ENCODE results near the gene ADAMTS16.

Gene ADAMTS16

DNA sequence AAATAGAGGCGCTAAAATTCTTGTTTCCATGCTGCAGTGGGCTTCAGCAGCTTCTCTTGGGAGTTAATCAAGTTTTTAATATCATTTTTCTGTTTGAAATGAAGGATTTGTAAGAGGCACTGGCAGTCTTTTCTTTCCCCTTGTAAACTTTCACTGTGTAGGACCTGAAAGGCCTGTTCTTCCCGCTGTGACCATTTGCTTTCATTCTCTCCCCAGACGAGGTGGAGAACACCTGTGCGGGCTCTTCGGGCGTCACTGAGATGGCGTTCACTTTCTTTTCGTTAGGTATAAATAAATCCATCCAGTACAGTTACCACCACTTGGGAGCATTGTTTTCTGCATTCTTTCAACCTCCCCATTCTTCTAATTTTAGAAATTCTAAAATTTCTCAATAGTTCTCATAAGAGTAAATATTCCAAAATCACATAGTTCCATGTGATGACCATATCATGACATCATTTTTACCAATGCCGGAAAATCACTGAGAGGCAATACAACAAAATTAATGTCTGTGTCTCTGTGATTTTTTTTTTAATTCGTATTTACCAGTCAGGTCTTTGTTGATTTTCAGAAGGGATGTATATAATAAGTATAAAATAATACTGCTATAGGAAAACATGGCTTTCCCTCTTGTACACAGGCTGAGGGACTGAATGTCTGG lies 150.7 kb downstream of the ADAMTS16 start:
- DNase-seq, result no peak

DNA sequence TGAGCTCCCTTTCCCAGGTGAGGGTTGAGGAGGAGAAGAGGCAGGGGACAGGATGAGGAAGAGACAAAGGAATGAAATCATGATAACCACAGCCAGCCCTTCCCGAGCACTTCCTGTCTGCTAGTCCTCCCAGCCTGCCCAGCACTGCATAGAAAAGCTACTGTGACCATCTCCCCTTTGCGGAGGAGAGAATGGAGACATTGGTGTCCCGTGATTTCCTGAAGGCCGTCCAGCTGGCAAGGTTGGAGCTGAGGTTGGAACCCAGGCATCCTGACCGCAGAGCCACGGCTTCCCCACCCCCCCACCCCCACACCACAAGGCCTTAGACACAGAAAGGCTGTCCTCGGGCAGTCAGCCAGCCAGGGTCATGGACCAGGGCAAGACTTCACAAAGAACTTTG lies 151.2 kb downstream of the ADAMTS16 start:
- DNase-seq, result no peak

DNA sequence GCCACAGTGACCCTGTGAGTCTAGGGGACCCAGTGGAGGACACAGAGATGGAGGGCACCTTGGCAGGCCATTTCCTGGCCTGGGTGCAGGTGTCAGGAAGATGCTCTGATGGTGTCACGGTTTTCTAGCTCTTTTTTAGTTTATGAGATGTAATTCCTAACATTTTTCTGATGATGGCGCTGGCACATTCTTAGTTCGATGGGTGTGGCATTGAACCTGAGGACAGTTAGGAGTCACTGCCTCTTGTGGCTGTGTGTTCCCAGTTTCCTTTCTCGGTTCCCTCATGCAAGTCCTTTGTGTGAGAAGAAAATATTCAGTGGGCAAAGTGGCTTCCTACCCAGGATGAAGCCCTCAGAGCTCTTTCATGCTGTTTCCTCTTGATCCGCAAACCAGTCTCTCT lies 152.9 kb downstream of the ADAMTS16 start:
- no peak for DNase-seq

DNA sequence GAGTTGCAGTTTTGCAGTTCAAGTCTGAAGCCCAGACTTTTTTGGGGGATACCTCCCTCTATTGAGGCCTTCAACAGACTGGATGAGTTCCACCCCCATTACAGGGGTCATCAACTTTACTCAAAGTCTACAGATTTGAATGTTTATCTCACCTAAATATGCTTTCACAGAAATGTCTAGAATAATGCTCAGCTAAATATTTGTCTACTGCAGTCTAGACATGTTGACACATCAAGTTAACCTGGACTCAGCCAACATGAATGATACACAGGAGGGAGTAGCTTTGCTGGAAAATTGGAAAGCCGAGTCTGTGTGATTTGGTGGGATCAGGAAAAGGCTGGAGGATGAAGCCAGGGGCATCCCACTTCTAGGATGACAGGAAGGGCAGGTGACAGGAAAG lies 154.3 kb downstream of the ADAMTS16 start:
- no peak for DNase-seq

DNA sequence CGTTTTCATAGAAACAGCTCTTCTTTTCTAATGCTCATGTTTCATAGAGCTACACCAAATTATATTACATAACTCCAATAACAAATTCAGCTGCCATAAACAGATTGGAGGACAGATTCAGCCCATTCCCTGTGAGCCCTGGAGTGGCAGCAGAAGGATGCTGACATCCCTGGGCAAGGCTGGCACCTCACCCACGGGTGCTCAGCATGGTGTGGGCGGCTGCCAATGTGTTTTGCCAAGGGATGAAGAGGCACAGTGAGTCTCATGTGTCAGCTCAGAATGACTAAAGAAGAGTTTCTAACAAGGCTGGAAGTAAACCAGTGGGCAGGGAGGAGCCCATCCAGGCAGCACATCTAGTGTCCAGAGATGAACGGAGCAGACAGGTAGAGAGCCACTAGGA lies 155.2 kb downstream of the ADAMTS16 start:
- DNase-seq, result no peak

DNA sequence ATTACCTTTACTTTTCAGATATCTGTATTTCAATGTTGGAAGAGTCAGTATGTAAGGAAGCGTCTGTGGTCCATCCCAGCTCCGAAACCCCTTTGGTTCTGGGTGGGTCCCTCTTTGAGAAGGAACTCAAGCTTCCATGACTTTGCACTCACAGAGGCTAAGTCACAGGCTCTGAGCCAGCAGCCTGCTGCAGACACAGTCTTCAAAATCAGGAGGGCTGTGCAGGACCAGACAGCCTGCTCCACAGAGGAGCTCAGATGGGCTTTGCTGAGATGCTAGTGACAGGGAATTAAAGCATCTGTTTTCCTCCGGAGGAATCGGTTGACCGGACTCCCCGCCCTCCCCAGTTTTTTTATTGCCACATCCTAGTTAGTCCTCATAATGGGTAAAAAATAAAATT lies 155.9 kb downstream of the ADAMTS16 start:
- no peak for DNase-seq

DNA sequence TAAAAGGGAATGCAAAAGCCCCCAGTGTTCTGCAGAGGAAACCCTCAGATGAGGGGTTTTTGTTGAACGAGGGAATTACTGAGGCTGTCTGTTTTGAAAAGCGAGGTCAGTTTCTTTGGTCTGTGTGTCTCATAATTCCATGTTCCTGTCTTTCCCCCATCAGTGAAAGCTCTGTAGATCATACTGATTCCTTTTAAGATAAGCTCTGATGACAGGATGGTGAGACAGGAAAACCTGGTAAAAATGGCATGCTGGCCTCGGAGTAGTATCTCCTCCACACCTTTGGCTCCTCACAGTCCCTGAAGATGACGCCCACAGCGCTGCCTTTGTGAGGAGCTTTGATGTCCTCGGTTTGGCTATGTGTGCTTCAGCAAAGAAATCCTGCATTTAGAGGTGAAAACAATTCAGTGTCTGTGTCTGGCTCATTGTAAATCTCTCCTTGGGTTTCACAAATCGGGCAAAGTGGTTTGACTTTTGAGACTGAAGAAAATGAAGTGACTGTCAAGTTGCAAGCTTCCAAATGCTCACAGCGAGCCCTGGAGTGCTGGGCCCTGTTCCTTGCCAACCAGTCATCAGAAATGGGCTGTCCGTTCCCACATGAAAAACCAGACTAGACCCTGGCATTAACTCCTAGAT lies 157.4 kb downstream of the ADAMTS16 start:
- no peak for DNase-seq

DNA sequence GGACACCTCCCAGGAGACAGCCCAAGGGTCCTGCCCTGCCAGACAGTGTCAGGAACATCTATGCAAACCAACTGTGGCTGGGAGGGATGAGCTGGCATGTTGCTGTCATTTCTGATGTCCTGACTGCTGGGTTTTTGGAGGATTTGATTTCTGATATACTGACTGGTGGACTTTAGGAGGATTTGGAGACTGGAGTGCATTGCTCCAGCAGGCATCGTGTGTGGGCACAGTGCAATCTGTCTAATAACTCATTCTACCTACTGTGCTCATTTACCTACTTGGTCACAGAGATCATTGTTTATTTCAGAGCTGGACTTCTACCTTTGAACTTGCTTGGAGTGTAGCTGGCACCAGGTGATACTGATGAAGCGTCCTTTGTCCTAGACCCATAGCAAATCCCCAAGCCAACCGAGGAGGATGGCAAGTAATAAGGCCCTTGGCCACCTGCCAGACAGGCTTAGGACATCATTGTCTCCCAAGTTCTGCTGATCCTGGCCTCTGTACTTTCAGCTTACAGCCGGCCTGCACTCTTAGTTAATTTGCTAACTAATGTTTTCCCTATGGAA lies 158.0 kb downstream of the ADAMTS16 start:
- no peak for DNase-seq

DNA sequence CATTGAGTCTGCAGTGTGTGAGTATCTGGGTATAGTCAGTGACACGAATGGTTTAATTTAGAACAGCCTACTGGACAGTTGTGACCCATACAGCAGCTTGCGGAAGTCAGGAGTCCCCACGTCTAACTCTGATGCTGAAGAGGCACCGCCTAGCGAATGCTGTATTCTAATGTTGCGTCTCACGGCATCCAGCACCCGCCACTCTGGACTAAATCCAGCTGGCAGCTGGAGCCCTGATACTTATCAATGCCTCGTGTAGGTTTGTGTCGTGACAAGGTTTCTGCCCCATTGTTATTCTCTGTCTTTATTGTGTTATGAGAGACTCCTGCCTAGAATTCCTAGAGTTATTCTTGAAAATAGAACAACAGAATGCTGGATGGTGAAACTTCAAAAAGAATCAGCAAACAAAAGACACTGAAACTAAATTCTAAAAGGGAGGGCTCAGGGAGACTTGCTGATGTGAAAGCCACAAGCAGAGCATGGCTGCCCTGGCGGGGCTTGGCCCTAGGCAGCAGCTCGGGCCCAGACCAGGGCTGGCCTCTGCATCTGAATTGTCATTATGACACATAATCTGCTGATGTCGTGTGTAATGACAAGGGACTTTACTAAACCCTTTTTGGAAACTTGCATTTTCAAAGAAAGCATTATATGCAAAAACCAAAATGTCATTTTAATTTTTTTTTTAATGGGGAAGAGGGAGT lies 158.9 kb downstream of the ADAMTS16 start:
- no peak for DNase-seq

DNA sequence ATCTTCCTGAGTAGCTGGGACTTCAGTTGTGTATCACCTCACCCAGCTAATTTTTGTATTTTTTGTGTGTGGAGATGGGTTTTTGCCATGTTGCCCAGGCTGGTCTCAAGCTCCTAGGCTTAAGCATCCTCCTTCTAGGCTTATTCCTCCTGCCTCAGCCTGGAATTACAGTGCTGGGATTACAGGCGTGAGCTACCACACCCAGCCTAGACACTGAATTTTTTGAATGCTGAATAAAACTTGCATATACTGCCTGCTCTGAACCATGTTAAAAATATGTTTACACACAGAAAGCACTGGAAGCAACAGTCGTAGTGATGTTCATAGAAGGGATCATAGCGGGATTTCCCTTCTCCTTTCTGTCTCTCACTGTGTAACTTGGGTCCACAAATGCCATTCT lies 161.0 kb downstream of the ADAMTS16 start:
- no peak for DNase-seq

DNA sequence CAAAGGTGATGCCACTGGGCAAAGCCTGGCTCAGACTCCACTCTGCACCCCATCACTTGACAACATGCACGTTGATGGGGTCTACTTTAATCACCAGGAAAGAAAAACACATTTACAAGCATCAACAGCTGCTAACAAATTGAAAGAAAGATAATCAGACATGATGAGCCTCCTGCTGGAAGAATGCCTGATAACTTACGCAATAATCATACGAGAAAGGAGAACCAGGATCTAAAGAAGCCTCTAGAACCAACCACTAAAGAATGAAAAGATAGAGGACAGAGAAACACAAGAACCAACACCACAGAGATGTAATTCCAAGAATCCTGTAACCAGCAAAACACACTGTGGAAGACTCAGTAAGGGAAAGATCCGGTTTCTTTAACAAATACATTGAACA lies 162.1 kb downstream of the ADAMTS16 start:
- DNase-seq, result no peak

DNA sequence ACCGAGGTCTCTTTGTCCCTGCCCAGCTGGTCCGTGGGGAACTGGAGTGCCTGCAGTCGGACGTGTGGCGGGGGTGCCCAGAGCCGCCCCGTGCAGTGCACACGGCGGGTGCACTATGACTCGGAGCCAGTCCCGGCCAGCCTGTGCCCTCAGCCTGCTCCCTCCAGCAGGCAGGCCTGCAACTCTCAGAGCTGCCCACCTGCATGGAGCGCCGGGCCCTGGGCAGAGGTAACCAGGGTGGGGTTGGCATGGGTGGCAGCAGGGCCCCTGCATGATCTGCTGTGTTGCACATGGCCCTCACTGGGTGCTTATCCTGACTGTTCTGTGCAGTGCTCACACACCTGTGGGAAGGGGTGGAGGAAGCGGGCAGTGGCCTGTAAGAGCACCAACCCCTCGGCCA lies 163.1 kb downstream of the ADAMTS16 start:
- no peak for DNase-seq

DNA sequence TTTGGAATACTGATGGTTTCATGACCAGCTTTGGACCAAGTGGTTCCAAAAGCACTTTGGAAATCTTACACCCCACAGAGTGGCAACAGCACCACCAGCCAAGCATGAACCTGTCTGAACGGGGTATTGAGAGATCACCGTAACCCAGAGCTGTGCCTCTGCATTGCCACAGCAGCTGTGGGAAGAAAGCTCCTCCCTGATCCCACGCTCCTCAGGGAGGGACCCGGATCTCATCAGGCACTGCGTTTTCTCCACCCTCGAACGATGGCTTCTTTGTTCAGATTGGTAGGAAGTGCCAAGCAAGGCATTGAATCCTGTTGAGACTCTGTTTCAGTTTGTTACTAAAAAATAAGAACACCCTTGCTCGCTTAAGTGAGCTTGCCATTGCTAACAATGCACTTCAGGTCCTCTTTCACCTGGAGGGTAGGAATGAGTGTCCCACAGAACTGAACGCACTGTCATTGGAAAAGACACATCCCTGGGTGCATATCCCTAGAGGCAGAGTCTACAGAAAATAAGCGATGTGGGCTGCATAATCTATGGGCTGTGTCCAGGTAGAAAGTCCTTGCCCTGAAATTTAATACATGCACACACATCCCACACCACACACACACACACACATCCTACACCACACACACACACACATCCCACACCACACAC lies 164.4 kb downstream of the ADAMTS16 start:
- no peak for DNase-seq

DNA sequence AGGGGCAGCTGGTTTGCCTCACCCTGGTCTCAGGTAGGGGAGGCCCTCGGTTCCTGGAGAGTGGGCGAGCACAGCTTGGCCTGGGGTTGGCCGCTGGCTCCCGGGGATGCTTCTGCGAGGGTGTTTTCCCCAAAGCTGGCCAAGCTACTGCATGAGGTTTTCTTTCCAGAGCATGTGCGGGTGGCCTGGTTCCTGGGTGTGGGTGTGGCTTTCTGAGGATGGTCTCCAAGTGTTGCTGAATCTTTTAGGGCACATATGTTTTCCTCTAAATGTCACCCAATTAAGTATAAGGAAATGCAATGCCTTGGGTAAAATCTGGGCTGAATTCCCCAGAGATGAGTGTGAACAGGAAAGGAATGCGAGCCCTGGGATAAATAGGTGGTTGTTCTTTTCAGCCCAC lies 166.6 kb downstream of the ADAMTS16 start:
- DNase-seq, result no peak

DNA sequence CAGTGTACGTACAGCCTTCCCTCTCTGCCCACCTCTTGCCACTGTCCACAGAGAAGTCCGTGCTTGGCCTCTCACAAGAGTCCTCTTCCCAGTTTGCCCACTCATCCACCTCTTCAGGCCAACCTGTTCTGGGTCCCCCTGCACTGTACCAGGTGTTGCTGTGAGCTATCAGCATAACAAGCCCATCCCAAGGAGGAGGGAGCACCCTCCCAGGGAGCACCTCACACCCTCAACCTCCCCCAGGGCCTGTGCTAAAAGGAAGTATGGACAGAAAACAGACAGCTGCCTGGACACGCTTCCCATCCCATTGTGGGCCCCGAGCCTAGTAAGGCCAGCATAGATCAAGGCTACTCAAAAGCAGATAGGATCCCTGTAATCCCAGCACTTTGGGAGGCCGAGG lies 168.2 kb downstream of the ADAMTS16 start:
- no peak for DNase-seq

DNA sequence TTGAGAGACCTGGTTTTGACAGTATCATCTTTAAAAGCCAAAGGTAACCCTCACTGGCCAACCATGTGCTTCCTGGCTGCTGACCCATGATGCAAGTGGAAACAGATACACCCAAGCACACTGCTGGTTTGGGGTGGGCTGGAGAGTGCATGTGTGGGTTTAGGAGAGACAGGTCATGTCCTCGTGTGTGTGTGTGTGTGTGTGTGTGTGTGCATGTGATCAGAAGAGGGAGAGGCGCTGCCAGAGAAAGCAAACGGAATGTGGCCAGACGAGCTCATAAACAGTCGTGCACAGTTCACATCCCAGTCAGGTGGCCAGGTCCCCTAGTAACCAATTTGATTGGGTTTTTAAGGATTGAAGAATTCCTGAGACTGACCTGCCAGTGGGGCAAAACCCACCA lies 169.5 kb downstream of the ADAMTS16 start:
- no peak for DNase-seq

DNA sequence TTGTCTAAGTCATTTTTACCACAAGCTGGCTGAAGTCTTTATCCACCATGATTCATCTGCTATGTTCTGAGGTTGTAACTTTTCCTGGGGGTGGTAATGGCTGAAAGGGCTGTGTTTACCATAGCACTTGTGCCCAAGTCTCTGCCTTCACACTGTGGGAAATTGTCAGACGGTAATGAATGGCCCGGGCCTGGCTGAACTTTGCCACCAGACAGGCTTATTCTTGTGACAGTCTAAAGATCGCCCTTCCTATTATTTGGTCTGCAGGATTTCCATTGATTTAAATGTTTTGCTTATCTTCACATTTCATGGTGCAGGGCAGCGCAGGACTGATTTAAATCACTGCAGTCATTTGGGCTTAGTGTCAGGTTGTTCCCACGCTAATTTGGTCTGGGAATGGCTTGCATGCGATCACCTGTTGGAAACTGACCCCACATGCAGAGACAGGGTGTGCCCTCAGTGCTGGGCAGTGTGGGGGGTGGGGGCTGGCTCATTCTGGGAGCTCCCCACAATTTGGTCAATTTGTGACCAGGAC lies 173.0 kb downstream of the ADAMTS16 start:
- no peak for DNase-seq

DNA sequence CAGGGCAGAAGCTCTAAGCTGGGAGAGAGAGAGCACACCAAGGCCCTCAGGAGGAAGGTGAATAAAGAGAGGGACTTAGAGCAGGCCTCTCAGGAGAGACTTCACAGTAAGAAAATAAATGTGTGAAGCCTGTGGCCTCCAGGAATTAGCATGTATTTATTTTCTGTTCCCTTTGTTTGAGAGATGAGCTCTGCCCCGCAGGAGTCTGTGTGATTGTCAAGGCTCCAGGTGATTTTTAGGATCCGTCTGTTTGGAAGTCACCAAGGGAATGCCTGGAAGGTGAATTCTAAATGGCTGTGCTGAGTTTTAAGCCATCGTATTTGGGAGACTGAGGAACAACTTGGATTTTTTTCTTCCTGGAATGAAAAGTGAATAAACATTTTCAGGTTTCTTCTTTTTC lies 174.0 kb downstream of the ADAMTS16 start:
- DNase-seq, result no peak

DNA sequence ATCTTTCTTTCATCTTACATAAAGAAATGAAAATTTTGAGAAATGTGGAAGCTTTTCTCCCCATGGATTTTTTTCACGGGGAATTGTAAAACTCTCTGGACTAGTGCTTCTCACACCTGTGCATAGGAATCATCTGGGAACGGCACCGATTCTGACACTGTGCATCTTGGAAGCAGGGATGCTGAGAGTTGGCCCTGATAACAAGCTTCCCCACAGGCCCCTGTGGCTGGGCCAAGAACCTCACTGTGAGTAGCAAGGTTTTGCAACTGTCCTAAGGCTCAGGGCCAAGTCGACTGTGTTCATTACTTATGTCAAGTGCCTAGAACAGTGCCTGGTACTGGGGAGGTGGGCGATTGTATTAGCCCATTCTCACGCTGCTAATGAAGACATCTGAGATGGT lies 174.5 kb downstream of the ADAMTS16 start:
- DNase-seq, result no peak

DNA sequence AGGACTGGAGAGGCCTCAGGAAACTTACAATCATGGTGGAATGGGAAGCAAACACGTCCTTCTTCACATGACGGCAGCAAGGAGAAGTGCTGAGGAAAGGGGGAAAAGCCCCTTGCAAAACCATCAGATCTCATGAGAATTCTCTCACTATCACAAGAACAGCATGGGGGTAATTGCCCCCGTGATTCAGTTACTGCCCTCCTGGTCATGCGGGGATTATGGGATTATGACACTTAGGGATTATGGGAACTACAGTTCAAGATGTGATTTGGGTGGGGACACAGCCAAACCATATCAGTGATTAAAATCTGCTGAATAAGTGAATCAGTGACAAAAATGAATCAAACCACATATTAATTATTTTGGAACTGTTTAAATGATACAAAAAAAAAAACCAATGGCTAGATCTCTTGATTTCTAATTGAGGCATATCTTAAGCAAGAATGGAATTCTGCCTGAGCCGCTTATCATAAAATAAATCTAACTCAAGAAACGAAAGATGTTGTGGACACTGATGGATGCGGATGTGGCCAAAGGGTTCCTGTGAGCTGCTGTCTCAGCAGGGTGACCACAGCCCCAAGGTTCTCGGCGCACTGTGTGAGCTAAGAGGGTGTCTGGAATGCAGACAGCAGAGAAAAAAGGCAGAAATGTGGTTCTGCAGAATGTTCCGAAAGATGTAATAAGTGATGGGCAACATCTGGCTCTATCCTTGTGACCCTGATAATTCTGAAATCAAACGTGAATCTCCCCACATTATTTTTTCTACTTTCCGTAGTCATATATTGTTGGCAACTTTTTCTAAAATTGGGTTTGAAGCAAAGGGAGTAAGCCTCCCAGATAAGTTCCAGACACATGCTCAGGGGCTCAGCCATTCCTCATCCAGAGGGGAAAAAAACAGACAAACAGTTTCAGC lies 175.2 kb downstream of the ADAMTS16 start:
- DNase-seq, result no peak

DNA sequence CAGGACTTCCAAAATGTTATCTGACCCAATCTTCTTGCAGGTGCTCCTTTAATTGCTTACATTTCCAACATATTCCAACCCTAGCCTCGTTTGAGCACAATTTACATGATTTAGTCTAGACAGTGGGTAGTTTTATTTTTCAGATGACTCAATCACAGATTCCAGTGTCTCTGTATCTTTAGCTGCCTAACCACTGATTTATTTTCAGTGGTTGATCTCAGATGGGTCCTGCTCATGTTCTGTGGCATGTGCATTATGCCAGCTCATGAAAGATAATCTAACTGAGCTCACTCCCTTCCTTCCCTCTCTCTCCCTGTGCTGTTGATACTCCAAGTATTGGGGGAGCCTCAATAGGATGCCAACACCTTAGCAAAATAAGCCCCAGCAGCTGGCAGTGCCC lies 176.2 kb downstream of the ADAMTS16 start:
- no peak for DNase-seq

DNA sequence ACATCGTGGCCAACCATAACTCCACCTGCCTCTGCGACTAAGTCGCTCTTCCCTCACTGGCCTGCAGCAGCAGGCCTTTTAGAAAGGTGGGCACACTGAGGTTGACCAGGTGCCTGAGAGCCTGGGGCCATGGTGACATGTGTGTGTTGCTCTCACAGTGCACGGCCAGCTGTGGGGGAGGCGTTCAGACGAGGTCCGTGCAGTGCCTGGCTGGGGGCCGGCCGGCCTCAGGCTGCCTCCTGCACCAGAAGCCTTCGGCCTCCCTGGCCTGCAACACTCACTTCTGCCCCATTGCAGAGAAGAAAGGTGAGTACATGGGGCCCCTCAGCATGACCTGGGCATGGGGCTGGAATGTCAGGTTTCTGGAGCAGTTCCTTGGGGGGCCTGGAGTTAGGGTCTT lies 177.8 kb downstream of the ADAMTS16 start:
- DNase-seq, result no peak
